Heart right ventricle (tissue), 16 donors: ENCODE results near the gene MDP1. TPM values are rescaled to one million over a fixed set of nuclear protein-coding genes. Genes with fewer than 3 reads are reported as not detected.
A peak's percentile ranks its signal among the peaks of the same experiment; 100 is the strongest.
"Not testable (repeated sequence)": the region's sequence is repeated elsewhere in the genome, so short reads cannot be mapped to it uniquely, and the experiment has no call there.

Experiments used
- ATAC-seq, 8 donors: fragments of 200-7000 bp; cut with Tn5 transposase; one replicate each; pipeline ENCODE4 v1.9.1; 2020; ENCODE audit warnings: mild to moderate bottlenecking in 8 of 8, moderate library complexity in 8 of 8, moderate number of reproducible peaks in 1 of 8
- DNase-seq, 2 donors: peaks; one replicate each; pipeline ENCODE4 v3.0.0-alpha.2; 2020
- H3K27ac ChIP-seq, 10 donors: fragments of 200-600 bp; sonication (generic) in 2 of 10; one replicate each; pipeline versions ENCODE4 v1.5.0 to v1.8.0; 2020 to 2022; ENCODE audit warnings: mild to moderate bottlenecking in 3 of 10
- H3K27me3 ChIP-seq, 7 donors: fragments of 200-600 bp; one replicate each; pipeline ENCODE4 v1.8.0; 2021 to 2022; ENCODE audit warnings: mild to moderate bottlenecking in 2 of 7
- H3K36me3 ChIP-seq, 9 donors: fragments of 200-600 bp; sonication (generic) in 1 of 9; one replicate each; pipeline versions ENCODE4 v1.5.0 to v1.8.0; 2020 to 2022; ENCODE audit warnings: mild to moderate bottlenecking in 2 of 9
- H3K4me1 ChIP-seq, 9 donors: fragments of 200-600 bp; sonication (generic) in 1 of 9; one replicate each; pipeline versions ENCODE4 v1.5.0 to v1.8.0; 2020 to 2022; ENCODE audit warnings: mild to moderate bottlenecking in 4 of 9
- H3K4me3 ChIP-seq, 10 donors: fragments of 200-600 bp; sonication (generic) in 2 of 10; one replicate each; pipeline versions ENCODE4 v1.5.0 to v1.8.0; 2020 to 2022; ENCODE audit warnings: mild to moderate bottlenecking in 7 of 10, moderate library complexity in 2 of 10
- H3K9me3 ChIP-seq, 11 donors: fragments of 200-600 bp in 10 of 11; sonication (generic) in 2 of 11; one replicate each; pipeline versions ENCODE4 v1.5.0 to v1.8.0; 2013 to 2022; ENCODE audit warnings: mild to moderate bottlenecking in 2 of 11, control low read depth in 1 of 11, moderate library complexity in 1 of 11
- CTCF ChIP-seq, 9 donors: fragments of 200-600 bp; sonication (generic) in 2 of 9; IDR thresholded peaks; one replicate each; pipeline versions ENCODE4 v1.5.0 to v1.8.0; 2021 to 2022; ENCODE audit warnings: antibody characterized with exemption in 9 of 9, mild to moderate bottlenecking in 5 of 9, moderate library complexity in 1 of 9
- WGBS, 2 donors: extraction: QIAGEN DNeasy Blood & Tissue Kit; methylation state at CpG; one replicate each; pipeline ENCODE4 v1.1.7; 2013; ENCODE audit warnings: inconsistent platforms in 1 of 2; 5-methylcytosine and 5-hydroxymethylcytosine counted together
- intact Hi-C, 10 donors: fragments of 100-400 bp; cut with DNase I; formaldehyde crosslinking; loops; one replicate each; pipeline versions ENCODE4 v1.11.1 to v1.14.2; 2022
- polyA plus RNA-seq, 2 donors: library from polyadenylated mRNA; stranded (reverse); fragments of 200-250 nt; gene quantifications; one replicate each; pipeline ENCODE4 v1.2.3, GENCODE V29; 2013
- total RNA-seq, 10 donors: library from RNA; stranded (reverse); fragmentation: NEBNext Ultra II Directional in 3 of 10; extraction: Animal tissue kit (Norgen Biotek cat#: 25700) in 3 of 10; gene quantifications; one replicate each; pipeline versions ENCODE4 v1.2.1 to v1.2.4, GENCODE V29; 2021 to 2023
- donor health status: Arrhythmogenic right ventricular cardiomyopathy.
- donor health status: ischemic (EF 13 %, LVEDD 7.1; RV severe dilation, severe dysfunction).
- donor health status: healthy with polysubstance abuse.
- donor health status: DM: no; HTN: yes; CAD: no.
- donor health status: DM: no; HTN: no; CAD: no.
- donor health status: ischemic (EF 25% LVEDD 6.9; RV normal size, moderate dysfunction).
- donor health status: ischemic (EF 25% LVEDD 5.7; RV mildly dilated, moderate dysfunction).
- donor health status: healthy.
- donor health status: DM: yes; HTN: yes; CAD: no.
- donor health status: Ischemic cardiomyopathy.
- donor health status: ischemic (EF 35%, LVEDD 5.7; RV mildly dilated, moderate dysfunction).
- donor health status: nonischemic (EF 11% LVEDD 7.7; RV severe dilation, severe dysfunction).
- donor health status: DM: yes; HTN: yes; CAD: no.
- donor health status: PGD.
- donor health status: ischemic (EF 29% LVEDD 5.4; RV normal size, mild dysfunction).
- donor health status: nonischemic (EF 23%, LVEDD 6.1; RV moderate dilation, normal function).

MDP1 gene
- total and polyA plus RNA-seq, 12 donors: 13.9 to 23.5 (median 19.2) TPM

DNA sequence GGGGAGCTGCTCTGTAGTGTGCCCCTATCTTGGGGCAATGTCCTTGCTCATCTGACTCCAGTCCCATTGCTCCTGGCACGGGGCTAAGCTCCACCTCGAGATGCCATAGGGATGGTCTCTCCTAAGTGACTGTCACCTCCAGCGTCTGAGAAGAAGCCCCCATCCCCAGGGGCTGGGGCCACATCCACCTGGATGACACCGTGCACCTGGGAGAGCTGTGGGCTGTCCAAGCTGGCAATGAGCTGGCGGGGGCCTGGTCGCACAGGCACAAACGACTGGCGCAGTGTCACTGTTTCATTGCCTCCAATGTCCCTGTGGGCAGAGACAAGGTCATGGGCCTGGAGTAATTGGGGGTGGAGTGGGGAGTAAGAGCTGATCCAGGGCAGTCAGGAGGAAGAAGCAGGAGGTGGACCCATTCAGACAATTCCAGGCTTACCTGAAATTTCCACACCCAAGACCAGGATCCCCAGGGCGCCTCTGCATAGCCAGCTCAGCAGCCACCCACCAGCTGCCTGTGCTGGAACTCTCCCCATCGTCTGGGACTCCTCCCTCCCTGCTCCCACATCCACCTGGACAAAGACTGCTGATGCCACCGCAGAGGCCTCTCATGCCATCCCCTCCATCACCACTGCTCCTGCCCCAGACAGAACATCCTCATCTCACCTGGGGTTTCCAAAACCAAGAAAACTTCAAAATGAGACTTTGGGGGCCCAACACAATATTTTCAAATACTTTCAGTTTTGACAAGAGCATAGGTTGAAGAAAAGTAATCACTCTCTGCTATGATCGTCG is 33.6 kb upstream of the MDP1 start:
- 78 to 79% methylated on average over 13 of the region's 13 CpGs for WGBS, 2 donors
- intact Hi-C loops: loop anchor here in 4 of 10 donors (10.0 kb wide), 1 partner anchor 185 kb away; no protein-coding TSS in a partner anchor
- H3K9me3 ChIP-seq: no peaks in the 10 kb centered on the region
- no peak overlapping the region for H3K27ac ChIP-seq
- peak in 1 of 8 donors; percentile 17 for ATAC-seq
- no peak for TF ChIP-seq CTCF (IDR thresholded peaks at IDR 0.05)
- no peak overlapping the region for H3K4me3 ChIP-seq
- no peak for DNase-seq
- peaks cover 0 to 11% (median 0%) of the 10 kb centered on the region in 9 donors for H3K36me3 ChIP-seq
- peaks cover 0 to 20% (median 0%) of the 10 kb centered on the region in 9 donors for H3K4me1 ChIP-seq
- no peaks in the 10 kb centered on the region for H3K27me3 ChIP-seq

DNA sequence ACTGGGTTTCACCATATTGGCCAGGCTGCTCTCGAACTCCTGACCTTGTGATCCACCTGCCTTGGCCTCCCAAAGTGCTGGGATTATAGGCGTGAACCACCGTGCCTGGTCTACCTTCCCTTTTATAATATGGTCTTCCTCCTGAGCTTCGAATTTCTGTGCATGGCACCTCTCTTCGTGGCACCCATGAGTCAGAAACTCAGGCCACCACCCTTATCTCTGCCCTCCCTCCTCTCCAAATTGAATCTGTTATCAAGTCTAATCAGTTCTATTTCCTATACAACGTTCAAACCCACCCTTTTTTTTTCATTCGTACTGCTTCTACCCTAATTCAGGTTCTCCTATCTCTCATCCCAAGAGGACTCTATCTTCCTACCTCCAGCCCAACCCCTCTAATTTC is 31.6 kb upstream of the MDP1 start:
- ATAC-seq (no peak), DNase-seq (no peak)
- TF ChIP-seq CTCF (IDR thresholded peaks at IDR 0.05): no peak
- Histone ChIP-seq H3K4me3 (no peak overlapping the region), H3K27me3 (no peaks in the 10 kb centered on the region), H3K4me1 (peaks cover 0 to 29% (median 8%) of the 10 kb centered on the region in 9 donors), H3K36me3 (no peaks in the 10 kb centered on the region), H3K9me3 (no peaks in the 10 kb centered on the region), H3K27ac (peak overlapping the region in 1 of 10 donors; percentile 79)
- 74 to 77% methylated on average over 7 of the region's 7 CpGs for WGBS, 2 donors
- intact Hi-C loops: loop anchor here in 5 of 10 donors (2.0 to 10.0 kb wide), 2 partner anchors 49 to 187 kb away; no protein-coding TSS in a partner anchor

GRCh38 chr14:24246765-24247212 is 30.9 kb upstream of the MDP1 start:
- peak overlapping the region in 1 of 10 donors; percentile 79 for H3K27ac ChIP-seq
- no peaks in the 10 kb centered on the region for H3K9me3 ChIP-seq
- H3K36me3 ChIP-seq: no peaks in the 10 kb centered on the region
- peaks cover under 1 to 29% (median 10%) of the 10 kb centered on the region in 9 donors for H3K4me1 ChIP-seq
- no peak overlapping the region for H3K4me3 ChIP-seq
- no peaks in the 10 kb centered on the region for H3K27me3 ChIP-seq
- intact Hi-C loops: loop anchor here in 5 of 10 donors (2.0 to 10.0 kb wide), 2 partner anchors 50 to 188 kb away; no protein-coding TSS in a partner anchor
- no peak for DNase-seq
- no peak for ATAC-seq
- TF ChIP-seq CTCF (IDR thresholded peaks at IDR 0.05): no peak
- 83 to 90% methylated on average over 3 of the region's 3 CpGs for WGBS, 2 donors

DNA sequence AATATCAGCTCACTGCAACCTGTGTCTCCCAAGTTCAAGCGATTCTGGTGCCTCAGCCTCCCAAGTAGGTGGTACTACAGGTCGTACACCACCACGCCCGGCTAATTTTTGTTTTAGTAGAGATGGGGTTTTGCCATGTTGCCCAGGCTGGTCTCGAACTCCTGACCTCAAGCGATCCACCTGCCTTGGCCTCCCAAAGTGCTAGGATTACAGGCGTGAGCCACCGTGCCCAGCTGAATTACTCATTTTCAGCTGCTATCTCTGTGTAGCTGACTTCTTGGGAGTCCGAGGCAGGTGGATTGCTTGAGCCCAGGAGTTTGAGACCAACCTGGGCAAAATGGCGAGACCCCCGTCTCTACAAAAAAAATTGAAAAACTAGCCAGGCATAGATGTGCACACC is 29.5 kb upstream of the MDP1 start:
- H3K27ac ChIP-seq, DNase-seq, H3K27me3 ChIP-seq, H3K4me3 ChIP-seq, ATAC-seq, H3K9me3 ChIP-seq: not testable (repeated sequence)
- H3K36me3 ChIP-seq: peaks cover 0 to 12% (median 3%) of the 10 kb centered on the region in 9 donors
- H3K4me1 ChIP-seq: peaks cover 10 to 34% (median 24%) of the 10 kb centered on the region in 9 donors
- 93 to 95% methylated on average over 11 of the region's 11 CpGs for WGBS, 2 donors
- intact Hi-C loops: loop anchor here in 4 of 10 donors (10.0 kb wide), 1 partner anchor 189 kb away; no protein-coding TSS in a partner anchor
